SK-N-SH treated with all-trans-retinoic acid at 6 μM for 48 hours (cell line): ENCODE results near the gene CBFA2T2.

Experiments
- BACH2 ChIP-seq: fragments of 250-450 bp; sonication (Bioruptor Pico); IDR thresholded peaks from 2 replicates; pipeline ENCODE4 v1.9.0; 2021; ENCODE audit warnings: mild to moderate bottlenecking, borderline replicate concordance
- GLIS3 ChIP-seq: fragments of 250-450 bp; sonication (Bioruptor Pico); IDR thresholded peaks from 2 replicates; pipeline ENCODE4 v1.5.0; 2020; ENCODE audit warnings: mild to moderate bottlenecking, moderate library complexity
- OSR1 ChIP-seq: fragments of 250-450 bp; sonication (Bioruptor Pico); IDR thresholded peaks from 2 replicates; pipeline ENCODE4 v1.8.0; 2022; ENCODE audit warnings: moderate library complexity, mild to moderate bottlenecking, inconsistent platforms
- PPARA ChIP-seq: fragments of 250-450 bp; sonication (Bioruptor Pico); IDR thresholded peaks from 2 replicates; pipeline ENCODE4 v1.5.0; 2020; ENCODE audit warnings: mild to moderate bottlenecking, borderline replicate concordance
- RARB ChIP-seq: fragments of 250-450 bp; sonication (Bioruptor Pico); IDR thresholded peaks from 2 replicates; pipeline ENCODE4 v1.8.0; 2021; ENCODE audit warnings: mild to moderate bottlenecking, moderate library complexity
- SNAI2 ChIP-seq: fragments of 250-450 bp; sonication (Bioruptor Pico); IDR thresholded peaks from 2 replicates; pipeline ENCODE4 v1.5.0; 2020; ENCODE audit warnings: mild to moderate bottlenecking, moderate library complexity
- TCF4 ChIP-seq: fragments of 250-450 bp; sonication (Bioruptor Pico); IDR thresholded peaks from 2 replicates; pipeline ENCODE4 v1.8.0; 2021; ENCODE audit warnings: mild to moderate bottlenecking, moderate library complexity, borderline replicate concordance
- TOX ChIP-seq: fragments of 250-450 bp; sonication (Bioruptor Pico); IDR thresholded peaks from 2 replicates; pipeline ENCODE4 v1.8.0; 2021; ENCODE audit warnings: mild to moderate bottlenecking, moderate library complexity, borderline replicate concordance
- ZFP3 ChIP-seq: fragments of 250-450 bp; sonication (Bioruptor Pico); IDR thresholded peaks from 2 replicates; pipeline ENCODE4 v1.5.0; 2020; ENCODE audit warnings: mild to moderate bottlenecking, moderate library complexity
- ZFP30 ChIP-seq: fragments of 450-650 bp; formaldehyde crosslinking; IDR thresholded peaks from 2 replicates; pipeline ENCODE4 v1.5.0; 2022; ENCODE audit warnings: mild to moderate bottlenecking, moderate library complexity
- ZNF8 ChIP-seq: fragments of 450-650 bp; formaldehyde crosslinking; IDR thresholded peaks from 2 replicates; pipeline ENCODE4 v1.5.0; 2020; ENCODE audit warnings: mild to moderate bottlenecking, moderate library complexity
- TF ChIP-seq, protein P1 (sequence below): fragments of 250-450 bp; sonication (Bioruptor Pico); IDR thresholded peaks from 2 replicates; pipeline ENCODE4 v1.8.0; 2020; ENCODE audit warnings: mild to moderate bottlenecking, moderate library complexity, borderline replicate concordance
- TF ChIP-seq, protein P2 (sequence below): fragments of 250-450 bp; sonication (Bioruptor Pico); IDR thresholded peaks from 2 replicates; pipeline ENCODE4 v1.5.1; 2020; ENCODE audit warnings: low read depth, mild to moderate bottlenecking, moderate library complexity
- TF ChIP-seq, protein P3 (sequence below): fragments of 250-450 bp; sonication (Bioruptor Pico); IDR thresholded peaks from 2 replicates; pipeline ENCODE4 v1.8.0; 2021; ENCODE audit warnings: low read depth, mild to moderate bottlenecking, moderate library complexity, borderline replicate concordance

DNA sequence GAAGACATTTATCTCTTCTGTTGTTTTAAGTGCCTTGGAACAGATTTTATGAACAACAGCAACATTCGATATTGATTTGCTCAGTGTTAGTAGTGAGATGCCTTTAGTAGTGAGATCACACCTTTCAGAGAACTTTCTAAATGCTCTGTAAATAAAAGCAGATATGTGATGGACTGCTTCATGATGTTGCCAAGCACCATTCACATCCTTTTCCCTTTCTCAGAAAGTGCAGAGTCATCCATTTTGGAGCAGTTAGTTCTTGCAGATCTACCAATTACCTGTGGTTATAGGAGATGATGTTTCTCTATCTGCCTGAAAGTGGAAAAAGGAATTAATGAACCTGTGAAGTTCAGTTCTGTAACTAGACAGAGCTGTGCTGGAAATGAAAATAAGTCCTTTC is 27.0 kb downstream of the CBFA2T2 start:
- TF ChIP-seq, protein P1, sequence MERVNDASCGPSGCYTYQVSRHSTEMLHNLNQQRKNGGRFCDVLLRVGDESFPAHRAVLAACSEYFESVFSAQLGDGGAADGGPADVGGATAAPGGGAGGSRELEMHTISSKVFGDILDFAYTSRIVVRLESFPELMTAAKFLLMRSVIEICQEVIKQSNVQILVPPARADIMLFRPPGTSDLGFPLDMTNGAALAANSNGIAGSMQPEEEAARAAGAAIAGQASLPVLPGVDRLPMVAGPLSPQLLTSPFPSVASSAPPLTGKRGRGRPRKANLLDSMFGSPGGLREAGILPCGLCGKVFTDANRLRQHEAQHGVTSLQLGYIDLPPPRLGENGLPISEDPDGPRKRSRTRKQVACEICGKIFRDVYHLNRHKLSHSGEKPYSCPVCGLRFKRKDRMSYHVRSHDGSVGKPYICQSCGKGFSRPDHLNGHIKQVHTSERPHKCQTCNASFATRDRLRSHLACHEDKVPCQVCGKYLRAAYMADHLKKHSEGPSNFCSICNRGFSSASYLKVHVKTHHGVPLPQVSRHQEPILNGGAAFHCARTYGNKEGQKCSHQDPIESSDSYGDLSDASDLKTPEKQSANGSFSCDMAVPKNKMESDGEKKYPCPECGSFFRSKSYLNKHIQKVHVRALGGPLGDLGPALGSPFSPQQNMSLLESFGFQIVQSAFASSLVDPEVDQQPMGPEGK (CRISPR knock-in tag), result no peak
- TF ChIP-seq, protein P2, sequence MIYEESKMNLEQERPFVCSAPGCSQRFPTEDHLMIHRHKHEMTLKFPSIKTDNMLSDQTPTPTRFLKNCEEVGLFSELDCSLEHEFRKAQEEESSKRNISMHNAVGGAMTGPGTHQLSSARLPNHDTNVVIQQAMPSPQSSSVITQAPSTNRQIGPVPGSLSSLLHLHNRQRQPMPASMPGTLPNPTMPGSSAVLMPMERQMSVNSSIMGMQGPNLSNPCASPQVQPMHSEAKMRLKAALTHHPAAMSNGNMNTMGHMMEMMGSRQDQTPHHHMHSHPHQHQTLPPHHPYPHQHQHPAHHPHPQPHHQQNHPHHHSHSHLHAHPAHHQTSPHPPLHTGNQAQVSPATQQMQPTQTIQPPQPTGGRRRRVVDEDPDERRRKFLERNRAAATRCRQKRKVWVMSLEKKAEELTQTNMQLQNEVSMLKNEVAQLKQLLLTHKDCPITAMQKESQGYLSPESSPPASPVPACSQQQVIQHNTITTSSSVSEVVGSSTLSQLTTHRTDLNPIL, result no peak
- TF ChIP-seq GLIS3 (CRISPR knock-in tag) (no peak), PPARA (CRISPR knock-in tag) (no peak), OSR1 (CRISPR knock-in tag) (no peak), ZFP3 (CRISPR knock-in tag) (no peak), TCF4 (no peak), ZNF8 (CRISPR knock-in tag) (no peak), BACH2 (CRISPR knock-in tag) (no peak), RARB (CRISPR knock-in tag) (no peak), TOX (CRISPR knock-in tag) (no peak), SNAI2 (CRISPR knock-in tag) (no peak), ZFP30 (no peak)
- TF ChIP-seq, protein P3, sequence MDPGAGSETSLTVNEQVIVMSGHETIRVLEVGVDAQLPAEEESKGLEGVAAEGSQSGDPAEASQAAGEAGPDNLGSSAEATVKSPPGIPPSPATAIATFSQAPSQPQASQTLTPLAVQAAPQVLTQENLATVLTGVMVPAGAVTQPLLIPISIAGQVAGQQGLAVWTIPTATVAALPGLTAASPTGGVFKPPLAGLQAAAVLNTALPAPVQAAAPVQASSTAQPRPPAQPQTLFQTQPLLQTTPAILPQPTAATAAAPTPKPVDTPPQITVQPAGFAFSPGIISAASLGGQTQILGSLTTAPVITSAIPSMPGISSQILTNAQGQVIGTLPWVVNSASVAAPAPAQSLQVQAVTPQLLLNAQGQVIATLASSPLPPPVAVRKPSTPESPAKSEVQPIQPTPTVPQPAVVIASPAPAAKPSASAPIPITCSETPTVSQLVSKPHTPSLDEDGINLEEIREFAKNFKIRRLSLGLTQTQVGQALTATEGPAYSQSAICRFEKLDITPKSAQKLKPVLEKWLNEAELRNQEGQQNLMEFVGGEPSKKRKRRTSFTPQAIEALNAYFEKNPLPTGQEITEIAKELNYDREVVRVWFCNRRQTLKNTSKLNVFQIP (CRISPR knock-in tag), result no peak
